Gastroesophageal sphincter (tissue), 3 donors: ENCODE measurements around the gene NCKAP5.

Experiments
- CTCF ChIP-seq, 4 experiments: fragments of 200-600 bp in 2 of 4; fragments of 450-650 bp in 2 of 4; sonication (generic) in 1 of 4; IDR thresholded peaks; one replicate each; pipeline ENCODE4 v1.5.1; 2017 to 2019; ENCODE audit warnings: antibody characterized with exemption in 4 of 4, mild to moderate bottlenecking in 2 of 4, moderate library complexity in 2 of 4
- POLR2A ChIP-seq, 2 donors: fragments of 450-650 bp; IDR thresholded peaks; one replicate each; pipeline ENCODE4 v1.6.1; 2017; ENCODE audit warnings: antibody characterized with exemption in 2 of 2, mild to moderate bottlenecking in 2 of 2, moderate library complexity in 1 of 2
- POLR2AphosphoS5 ChIP-seq: sonication (generic); formaldehyde crosslinking; IDR thresholded peaks from one replicate; pipeline ENCODE4 v1.6.1; 2017; ENCODE audit warnings: antibody characterized with exemption

- no peak for TF ChIP-seq CTCF (IDR thresholded peaks at IDR 0.05)
- TF ChIP-seq POLR2A (IDR thresholded peaks at IDR 0.05) = no peak
- TF ChIP-seq POLR2AphosphoS5 = no peak
Measured at GRCh38 chr2:133148187-133148586, 420.1 kb downstream of the NCKAP5 start.
